ENCODE results near the gene OR3A2. TPM values are rescaled to one million over a fixed set of nuclear protein-coding genes. Genes with fewer than 3 reads are reported as not detected.
"Not testable (repeated sequence)": the region's sequence is repeated elsewhere in the genome, so short reads cannot be mapped to it uniquely, and the experiment has no call there.

The OR3A2 gene
- not detected in 3 replicates for polyA plus RNA-seq
- not detected for polyA plus RNA-seq (2011; ENCODE audit: low read depth)
- polyA plus RNA-seq (2011; cell fraction: cytosol; rRNA removed) = not detected in 2 replicates
- not detected in 2 replicates for polyA plus RNA-seq (2011; cell fraction: nucleus; rRNA removed)
- not detected in 2 replicates for polyA plus RNA-seq (2012; ENCODE audit: low replicate concordance)
- polyA minus RNA-seq = not detected in 3 replicates
- not detected for polyA minus RNA-seq (2011; cell fraction: cytosol; rRNA and poly(A)+ RNA removed)
- polyA minus RNA-seq (2011; cell fraction: nucleus; rRNA and poly(A)+ RNA removed) = not detected in 2 replicates

- dilution Hi-C loops (cut with MboI; ENCODE audit: extremely low pct_ligation_motif_present, low sequenced_read_pairs) = no loop called here
Measured at GRCh38 chr17:3385869-3386816, at the start of gene OR3A2. Gene OR3A2, minus strand, starts transcription at chr17:3386308.

GRCh38 chr17:3433741-3434140 is 47.6 kb upstream of the OR3A2 start, which contains the start of gene OR1E2:
Gene OR1E2, minus strand, starts transcription at chr17:3433841. Its CDS starts 0 bp downstream, at chr17:3433841.
- H3K9me1 ChIP-seq (ENCODE audit: control insufficient read depth, extremely low read depth, insufficient read depth, low read length) = no peaks in the 10 kb centered on the region
- peak; percentile 43 for FAIRE-seq
- H3K9me3 ChIP-seq (ENCODE audit: control insufficient read depth, low read depth, low read length) = no peaks in the 10 kb centered on the region
- no peaks in the 10 kb centered on the region for H4K20me1 ChIP-seq (ENCODE audit: control insufficient read depth, extremely low read depth, insufficient read depth, low read length)
- H3K4me1 ChIP-seq (ENCODE audit: control insufficient read depth, extremely low read depth, insufficient read depth, low read length) = no peaks in the 10 kb centered on the region
- H3K27me3 ChIP-seq (ENCODE audit: control insufficient read depth, extremely low read depth, insufficient read depth, low read length) = no peaks in the 10 kb centered on the region
- dilution Hi-C loops (cut with MboI; ENCODE audit: extremely low pct_ligation_motif_present, low sequenced_read_pairs) = no loop called here
- H2AFZ ChIP-seq (ENCODE audit: control insufficient read depth, low read length) = no peak within 1 kb of the TSS
- H3K4me2 ChIP-seq (ENCODE audit: control insufficient read depth, extremely low read depth, insufficient read depth, low read depth, low read length) = no peak within 1 kb of the TSS
- no peak for DNase-seq (ENCODE audit: low read depth, low spot score)
- no peak within 1 kb of the TSS for H3K4me3 ChIP-seq (ENCODE audit: control insufficient read depth in 2 of 3, extremely low read depth in 1 of 3, insufficient read depth in 2 of 3, low read depth in 1 of 3, low read length in 3 of 3)
- no peaks in the 10 kb centered on the region for H3K36me3 ChIP-seq (ENCODE audit: control insufficient read depth in 2 of 2, extremely low read depth in 1 of 2, insufficient read depth in 2 of 2, low read length in 2 of 2)
- TF ChIP-seq EZH2 (IDR thresholded peaks at IDR 0.05; ENCODE audit: low read length) = no peak
- TF ChIP-seq, protein P1, sequence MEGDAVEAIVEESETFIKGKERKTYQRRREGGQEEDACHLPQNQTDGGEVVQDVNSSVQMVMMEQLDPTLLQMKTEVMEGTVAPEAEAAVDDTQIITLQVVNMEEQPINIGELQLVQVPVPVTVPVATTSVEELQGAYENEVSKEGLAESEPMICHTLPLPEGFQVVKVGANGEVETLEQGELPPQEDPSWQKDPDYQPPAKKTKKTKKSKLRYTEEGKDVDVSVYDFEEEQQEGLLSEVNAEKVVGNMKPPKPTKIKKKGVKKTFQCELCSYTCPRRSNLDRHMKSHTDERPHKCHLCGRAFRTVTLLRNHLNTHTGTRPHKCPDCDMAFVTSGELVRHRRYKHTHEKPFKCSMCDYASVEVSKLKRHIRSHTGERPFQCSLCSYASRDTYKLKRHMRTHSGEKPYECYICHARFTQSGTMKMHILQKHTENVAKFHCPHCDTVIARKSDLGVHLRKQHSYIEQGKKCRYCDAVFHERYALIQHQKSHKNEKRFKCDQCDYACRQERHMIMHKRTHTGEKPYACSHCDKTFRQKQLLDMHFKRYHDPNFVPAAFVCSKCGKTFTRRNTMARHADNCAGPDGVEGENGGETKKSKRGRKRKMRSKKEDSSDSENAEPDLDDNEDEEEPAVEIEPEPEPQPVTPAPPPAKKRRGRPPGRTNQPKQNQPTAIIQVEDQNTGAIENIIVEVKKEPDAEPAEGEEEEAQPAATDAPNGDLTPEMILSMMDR (optimal IDR thresholded peaks at IDR 0.05 in 1 of 3, IDR thresholded peaks at IDR 0.05 in 1 of 3, conservative IDR thresholded peaks at IDR 0.05 in 1 of 3; ENCODE audit: extremely low read depth in 1 of 3, insufficient read depth in 2 of 3, low read length in 3 of 3) = no peak
- no peak within 1 kb of the TSS for H3K9ac ChIP-seq (ENCODE audit: control insufficient read depth, extremely low read depth, insufficient read depth, low read length)
- H3K79me2 ChIP-seq (ENCODE audit: control insufficient read depth, insufficient read depth, low read length) = no peaks in the 10 kb centered on the region
- no peak within 1 kb of the TSS for H3K27ac ChIP-seq (ENCODE audit: control insufficient read depth, insufficient read depth, low read length)

More at GRCh38 chr17:3385869-3386816, at the start of gene OR3A2:
- no peaks in the 10 kb centered on the region for H3K36me3 ChIP-seq (ENCODE audit: control insufficient read depth in 2 of 2, extremely low read depth in 1 of 2, insufficient read depth in 2 of 2, low read length in 2 of 2)
- no peaks in the 10 kb centered on the region for H3K9me1 ChIP-seq (ENCODE audit: control insufficient read depth, extremely low read depth, insufficient read depth, low read length)
- H3K4me3 ChIP-seq (ENCODE audit: control insufficient read depth in 2 of 3, extremely low read depth in 1 of 3, insufficient read depth in 2 of 3, low read depth in 1 of 3, low read length in 3 of 3) = no peak within 1 kb of the TSS
- no peak for DNase-seq (ENCODE audit: low read depth, low spot score)
- no peaks in the 10 kb centered on the region for H3K4me1 ChIP-seq (ENCODE audit: control insufficient read depth, extremely low read depth, insufficient read depth, low read length)
- H3K79me2 ChIP-seq (ENCODE audit: control insufficient read depth, insufficient read depth, low read length) = no peaks in the 10 kb centered on the region
- H2AFZ ChIP-seq (ENCODE audit: control insufficient read depth, low read length) = no peak within 1 kb of the TSS
- no peak within 1 kb of the TSS for H3K4me2 ChIP-seq (ENCODE audit: control insufficient read depth, extremely low read depth, insufficient read depth, low read depth, low read length)
- H3K9me3 ChIP-seq (ENCODE audit: control insufficient read depth, low read depth, low read length) = no peaks in the 10 kb centered on the region
- no peak for FAIRE-seq
- H3K9ac ChIP-seq (ENCODE audit: control insufficient read depth, extremely low read depth, insufficient read depth, low read length) = no peak within 1 kb of the TSS
- H4K20me1 ChIP-seq (ENCODE audit: control insufficient read depth, extremely low read depth, insufficient read depth, low read length) = no peaks in the 10 kb centered on the region
- H3K27me3 ChIP-seq (ENCODE audit: control insufficient read depth, extremely low read depth, insufficient read depth, low read length) = no peaks in the 10 kb centered on the region
- H3K27ac ChIP-seq (ENCODE audit: control insufficient read depth, insufficient read depth, low read length) = no peak within 1 kb of the TSS
- TF ChIP-seq EZH2 (IDR thresholded peaks at IDR 0.05; ENCODE audit: low read length) = no peak
- TF ChIP-seq, protein P1 (optimal IDR thresholded peaks at IDR 0.05 in 1 of 3, IDR thresholded peaks at IDR 0.05 in 1 of 3, conservative IDR thresholded peaks at IDR 0.05 in 1 of 3; ENCODE audit: extremely low read depth in 1 of 3, insufficient read depth in 2 of 3, low read length in 3 of 3) = no peak

DNA sequence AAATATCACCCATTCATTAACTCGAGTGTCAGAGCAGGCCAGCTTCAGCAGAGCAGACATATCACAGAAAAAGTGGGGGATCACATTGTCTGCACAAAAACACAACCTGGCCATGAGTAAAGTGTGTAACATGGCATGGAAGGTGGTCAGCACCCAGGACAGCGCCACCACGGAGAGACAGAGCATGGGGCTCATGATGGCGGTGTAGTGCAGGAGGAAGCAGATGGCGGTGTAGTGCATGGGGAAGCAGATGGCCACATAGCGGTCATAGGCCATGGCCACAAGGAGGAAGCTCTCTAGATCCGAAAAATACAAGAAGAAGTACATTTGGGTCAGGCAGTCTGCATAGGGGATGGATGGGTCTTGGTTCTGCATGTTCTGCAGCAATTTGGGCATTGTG is 47.1 kb upstream of the OR3A2 start:
- H3K4me3 ChIP-seq (ENCODE audit: control insufficient read depth in 2 of 3, extremely low read depth in 1 of 3, insufficient read depth in 2 of 3, low read depth in 1 of 3, low read length in 3 of 3); H3K4me2 ChIP-seq (ENCODE audit: control insufficient read depth, extremely low read depth, insufficient read depth, low read depth, low read length); H3K4me1 ChIP-seq (ENCODE audit: control insufficient read depth, extremely low read depth, insufficient read depth, low read length); H3K27me3 ChIP-seq (ENCODE audit: control insufficient read depth, extremely low read depth, insufficient read depth, low read length); H3K36me3 ChIP-seq (ENCODE audit: control insufficient read depth in 2 of 2, extremely low read depth in 1 of 2, insufficient read depth in 2 of 2, low read length in 2 of 2); H2AFZ ChIP-seq (ENCODE audit: control insufficient read depth, low read length); H3K79me2 ChIP-seq (ENCODE audit: control insufficient read depth, insufficient read depth, low read length); DNase-seq (ENCODE audit: low read depth, low spot score); H4K20me1 ChIP-seq (ENCODE audit: control insufficient read depth, extremely low read depth, insufficient read depth, low read length); H3K9ac ChIP-seq (ENCODE audit: control insufficient read depth, extremely low read depth, insufficient read depth, low read length); H3K9me1 ChIP-seq (ENCODE audit: control insufficient read depth, extremely low read depth, insufficient read depth, low read length); dilution Hi-C loops (cut with MboI; ENCODE audit: extremely low pct_ligation_motif_present, low sequenced_read_pairs); H3K27ac ChIP-seq (ENCODE audit: control insufficient read depth, insufficient read depth, low read length); H3K9me3 ChIP-seq (ENCODE audit: control insufficient read depth, low read depth, low read length): not testable (repeated sequence)
- FAIRE-seq = peak; percentile 82
